Fibroblast of lung (primary cell): ENCODE data around the gene AKAP10. TPM values are rescaled to one million over a fixed set of nuclear protein-coding genes. Genes with fewer than 3 reads are reported as not detected.
A peak's percentile ranks its signal among the peaks of the same experiment; 100 is the strongest.

ENCODE experiments used
- DNase-seq, 2 donors: peaks; one replicate each; pipeline versions ENCODE4 v3.0.0 to v3.0.0-alpha.2; 2010; ENCODE audit warnings: low read depth in 2 of 2
- H2AFZ ChIP-seq: 2 replicates; pipeline ENCODE4 v1.5.1; 2012; ENCODE audit warnings: low read length, control low read depth, inconsistent platforms
- H3K27ac ChIP-seq: 2 replicates; pipeline ENCODE4 v1.5.1; 2011; ENCODE audit warnings: low read length, control low read depth; ENCODE audit not compliant: insufficient read depth
- H3K27me3 ChIP-seq: 2 replicates; pipeline ENCODE4 v1.5.1; 2011; ENCODE audit warnings: mild to moderate bottlenecking, low read length; ENCODE audit not compliant: control insufficient read depth, insufficient read depth
- H3K36me3 ChIP-seq: 2 replicates; pipeline ENCODE4 v1.5.1; 2011; ENCODE audit warnings: low read length; ENCODE audit not compliant: control insufficient read depth, insufficient read depth
- H3K4me1 ChIP-seq: 2 replicates; pipeline ENCODE4 v1.5.1; 2011; ENCODE audit warnings: low read length; ENCODE audit not compliant: control insufficient read depth, insufficient read depth; ENCODE audit errors: extremely low read depth
- H3K4me2 ChIP-seq: 2 replicates; pipeline ENCODE4 v1.5.1; 2011; ENCODE audit warnings: low read length, control low read depth; ENCODE audit not compliant: insufficient read depth; ENCODE audit errors: extremely low read depth
- H3K4me3 ChIP-seq, 4 experiments: fragments of 200-600 bp in 1 of 4; sonication (generic) in 1 of 4; replicated peaks in 1 of 4; 2 replicates each; pipeline ENCODE4 v1.5.1; 2011 to 2016; ENCODE audit warnings: low read length in 4 of 4, low read depth in 3 of 4, mild to moderate bottlenecking in 3 of 4, control low read depth in 2 of 4, inconsistent platforms in 1 of 4, mixed read lengths in 1 of 4; ENCODE audit not compliant: insufficient read depth in 1 of 4; ENCODE audit errors: control extremely low read depth in 1 of 4
- H3K79me2 ChIP-seq: 2 replicates; pipeline ENCODE4 v1.5.1; 2012; ENCODE audit warnings: mild to moderate bottlenecking, low read length, inconsistent platforms; ENCODE audit not compliant: control insufficient read depth, insufficient read depth
- H3K9ac ChIP-seq: 2 replicates; pipeline ENCODE4 v1.5.1; 2011; ENCODE audit warnings: mild to moderate bottlenecking, low read length, control low read depth; ENCODE audit not compliant: insufficient read depth
- H3K9me3 ChIP-seq: 2 replicates; pipeline ENCODE4 v1.5.1; 2012; ENCODE audit warnings: low read depth, low read length; ENCODE audit not compliant: control insufficient read depth, insufficient read depth
- H4K20me1 ChIP-seq: 2 replicates; pipeline ENCODE4 v1.5.1; 2011; ENCODE audit warnings: low read length; ENCODE audit not compliant: control insufficient read depth, insufficient read depth; ENCODE audit errors: extremely low read depth
- EZH2 ChIP-seq: IDR thresholded peaks from 2 replicates; pipeline ENCODE4 v1.5.1; 2012; ENCODE audit warnings: low read length, control low read depth, mild to moderate bottlenecking; ENCODE audit errors: missing control alignments
- polyA plus RNA-seq, 2 donors: library from polyadenylated mRNA; depleted of rRNA in 1 of 2; stranded (reverse) in 1 of 2; unstranded in 1 of 2; fragments of >200 nt; gene quantifications; 2 replicates each; pipeline ENCODE4 v1.2.1, GENCODE V29; 2011 to 2012; ENCODE audit warnings: missing spikeins in 1 of 2
- total RNA-seq: library from RNA; depleted of rRNA; stranded (reverse); fragments of >200 nt; gene quantifications from 2 replicates; pipeline ENCODE4 v1.2.1, GENCODE V29; 2014
- TF ChIP-seq, protein P1 (sequence below), 2 donors: IDR thresholded peaks in 1 of 2; conservative IDR thresholded peaks in 1 of 2; 1 replicate in 1 of 2; 2 replicates in 1 of 2; pipeline ENCODE4 v1.5.1; 2011 to 2012; ENCODE audit warnings: low read length in 2 of 2, control low read depth in 1 of 2, inconsistent platforms in 1 of 2, low read depth in 1 of 2, mild to moderate bottlenecking in 1 of 2

The AKAP10 gene
- total and polyA plus RNA-seq, 2 donors (not counting 1 experiment from before 2014, with no cell fraction given): 19.0 to 29.2 TPM

DNA sequence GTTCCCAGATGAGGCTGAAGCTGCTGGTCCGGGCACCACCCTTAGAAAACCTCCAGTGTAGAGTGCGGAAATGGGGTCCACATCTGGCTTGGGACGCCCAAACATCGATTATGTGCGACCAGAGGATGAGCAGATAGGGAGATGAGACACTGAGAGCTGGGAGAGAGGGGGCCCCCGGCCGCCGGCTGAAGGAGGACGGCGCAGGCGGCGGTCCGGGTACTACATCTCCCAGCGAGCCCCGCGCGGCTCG lies 31.3 kb upstream of the AKAP10 start:
- peak overlapping the region; percentile 32 for H3K9ac ChIP-seq
- H3K36me3 ChIP-seq: no peaks in the 10 kb centered on the region
- no peak overlapping the region for H3K27ac ChIP-seq
- peaks cover 9% of the 10 kb centered on the region for H3K27me3 ChIP-seq
- no peaks in the 10 kb centered on the region for H4K20me1 ChIP-seq
- H2AFZ ChIP-seq: peak overlapping the region; percentile 94
- no peaks in the 10 kb centered on the region for H3K79me2 ChIP-seq
- no peak for DNase-seq
- H3K9me3 ChIP-seq: no peaks in the 10 kb centered on the region
- peak overlapping the region; percentile 43 to 77 (median 71) for H3K4me3 ChIP-seq
- no peak for TF ChIP-seq EZH2
- TF ChIP-seq, protein P1, sequence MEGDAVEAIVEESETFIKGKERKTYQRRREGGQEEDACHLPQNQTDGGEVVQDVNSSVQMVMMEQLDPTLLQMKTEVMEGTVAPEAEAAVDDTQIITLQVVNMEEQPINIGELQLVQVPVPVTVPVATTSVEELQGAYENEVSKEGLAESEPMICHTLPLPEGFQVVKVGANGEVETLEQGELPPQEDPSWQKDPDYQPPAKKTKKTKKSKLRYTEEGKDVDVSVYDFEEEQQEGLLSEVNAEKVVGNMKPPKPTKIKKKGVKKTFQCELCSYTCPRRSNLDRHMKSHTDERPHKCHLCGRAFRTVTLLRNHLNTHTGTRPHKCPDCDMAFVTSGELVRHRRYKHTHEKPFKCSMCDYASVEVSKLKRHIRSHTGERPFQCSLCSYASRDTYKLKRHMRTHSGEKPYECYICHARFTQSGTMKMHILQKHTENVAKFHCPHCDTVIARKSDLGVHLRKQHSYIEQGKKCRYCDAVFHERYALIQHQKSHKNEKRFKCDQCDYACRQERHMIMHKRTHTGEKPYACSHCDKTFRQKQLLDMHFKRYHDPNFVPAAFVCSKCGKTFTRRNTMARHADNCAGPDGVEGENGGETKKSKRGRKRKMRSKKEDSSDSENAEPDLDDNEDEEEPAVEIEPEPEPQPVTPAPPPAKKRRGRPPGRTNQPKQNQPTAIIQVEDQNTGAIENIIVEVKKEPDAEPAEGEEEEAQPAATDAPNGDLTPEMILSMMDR (conservative IDR thresholded peaks at IDR 0.05 in 1 of 2, IDR thresholded peaks at IDR 0.05 in 1 of 2; ENCODE audit: low read depth in 1 of 2, low read length in 2 of 2): peak in 1 of 2 donors; percentile 87
- peak overlapping the region; percentile 99 for H3K4me2 ChIP-seq
- H3K4me1 ChIP-seq: peaks cover 3% of the 10 kb centered on the region

GRCh38 chr17:20008242-20009051 lies 30.8 kb upstream of the AKAP10 start:
- peak overlapping the region; percentile 32 for H3K9ac ChIP-seq
- no peaks in the 10 kb centered on the region for H4K20me1 ChIP-seq
- peak overlapping the region; percentile 94 for H2AFZ ChIP-seq
- peak in 1 of 2 donors; percentile 25 for DNase-seq
- peaks cover 9% of the 10 kb centered on the region for H3K27me3 ChIP-seq
- H3K79me2 ChIP-seq: no peaks in the 10 kb centered on the region
- TF ChIP-seq, protein P1 (conservative IDR thresholded peaks at IDR 0.05 in 1 of 2, IDR thresholded peaks at IDR 0.05 in 1 of 2; ENCODE audit: low read depth in 1 of 2, low read length in 2 of 2): no peak
- no peak for TF ChIP-seq EZH2
- H3K4me1 ChIP-seq: peaks cover 3% of the 10 kb centered on the region
- H3K27ac ChIP-seq: no peak overlapping the region
- H3K4me3 ChIP-seq: peak overlapping the region; percentile 43 to 77 (median 71)
- H3K36me3 ChIP-seq: no peaks in the 10 kb centered on the region
- no peaks in the 10 kb centered on the region for H3K9me3 ChIP-seq
- peak overlapping the region; percentile 99 for H3K4me2 ChIP-seq

GRCh38 chr17:19996502-19996901 lies 18.9 kb upstream of the AKAP10 start:
- no peak overlapping the region for H3K4me2 ChIP-seq
- TF ChIP-seq EZH2: no peak
- TF ChIP-seq, protein P1 (conservative IDR thresholded peaks at IDR 0.05 in 1 of 2, IDR thresholded peaks at IDR 0.05 in 1 of 2; ENCODE audit: low read depth in 1 of 2, low read length in 2 of 2): no peak
- no peaks in the 10 kb centered on the region for H3K4me1 ChIP-seq
- no peak overlapping the region for H3K4me3 ChIP-seq
- H3K27me3 ChIP-seq: no peaks in the 10 kb centered on the region
- DNase-seq: no peak
- H4K20me1 ChIP-seq: no peaks in the 10 kb centered on the region
- no peaks in the 10 kb centered on the region for H3K79me2 ChIP-seq
- no peak overlapping the region for H3K27ac ChIP-seq
- H3K9ac ChIP-seq: no peak overlapping the region
- no peaks in the 10 kb centered on the region for H3K36me3 ChIP-seq
- no peaks in the 10 kb centered on the region for H3K9me3 ChIP-seq
- no peak overlapping the region for H2AFZ ChIP-seq
